AG04450 (cell line): ENCODE data around the gene CCRL2. TPM values are rescaled to one million over a fixed set of nuclear protein-coding genes. Genes with fewer than 3 reads are reported as not detected.

Experiments used
- CTCF ChIA-PET: fragments of 300-600, 350-600 bp; formaldehyde crosslinking; extraction: SDS; loops from one replicate; lab custom pipeline; 2022; ENCODE audit warnings: antibody characterized with exemption, inconsistent platforms; lab: Charles Lee
- POLR2A ChIA-PET: fragments of 350-600 bp; formaldehyde crosslinking; extraction: SDS; loops from one replicate; lab custom pipeline; 2021; ENCODE audit warnings: antibody characterized with exemption, inconsistent platforms; lab: Yijun Ruan, JAX
- DNase-seq: peaks from one replicate; pipeline ENCODE4 v3.0.0-alpha.2; 2011; ENCODE audit warnings: low read depth, low spot score
- H3K27ac ChIP-seq: one replicate; pipeline ENCODE4 v1.5.1; 2012; ENCODE audit warnings: low read depth, low read length, control low read depth
- H3K27me3 ChIP-seq: one replicate; pipeline ENCODE4 v1.6.0; 2012; ENCODE audit warnings: low read length; ENCODE audit not compliant: control insufficient read depth, insufficient read depth
- H3K4me3 ChIP-seq: 2 replicates; pipeline ENCODE4 v1.5.1; 2011; ENCODE audit warnings: mild to moderate bottlenecking, low read depth, low read length, control low read depth
- H3K9me3 ChIP-seq: 2 replicates; pipeline ENCODE4 v1.5.1; 2012; ENCODE audit warnings: low read length; ENCODE audit not compliant: control insufficient read depth, insufficient read depth
- CTCF ChIP-seq: IDR thresholded peaks from 2 replicates; pipeline ENCODE4 v1.5.1; 2011; ENCODE audit warnings: low read depth, low read length, control low read depth, inconsistent platforms
- polyA plus RNA-seq: library from polyadenylated mRNA; depleted of rRNA; stranded (reverse); fragments of >200 nt; gene quantifications from 2 replicates; pipeline ENCODE4 v1.2.3, GENCODE V29; 2011

Gene CCRL2
- polyA plus RNA-seq, 1 experiment, result 0.16 TPM

GRCh38 chr3:46433841-46434240 lies 26.8 kb downstream of the CCRL2 start:
- POLR2A ChIA-PET, result no interaction called here
- no peak for TF ChIP-seq CTCF
- CTCF ChIA-PET, result no interaction called here
- Histone ChIP-seq H3K27me3 (peaks cover 14% of the 10 kb centered on the region), H3K27ac (no peak overlapping the region), H3K9me3 (no peaks in the 10 kb centered on the region; the same call in 1 of the 2 replicates), H3K4me3 (no peak overlapping the region)
- DNase-seq, result no peak

GRCh38 chr3:46435081-46435726 lies 28.1 kb downstream of the CCRL2 start:
- H3K4me3 ChIP-seq, result no peak overlapping the region
- CTCF ChIA-PET, result interaction anchor here (1.1 kb wide), 1 partner anchor 15 kb away, joined by 4 read pairs; no protein-coding TSS in a partner anchor
- POLR2A ChIA-PET, result no interaction called here

GRCh38 chr3:46438831-46439230 lies 31.8 kb downstream of the CCRL2 start:
- H3K27ac ChIP-seq, result no peak overlapping the region
- ChIA-PET CTCF (interaction anchor here (1.9 kb wide), 1 partner anchor 11 kb away, joined by 5 read pairs; no protein-coding TSS in a partner anchor), POLR2A (no interaction called here)
- no peaks in the 10 kb centered on the region for H3K9me3 ChIP-seq
- TF ChIP-seq CTCF, result no peak
- H3K27me3 ChIP-seq, result peaks cover 14% of the 10 kb centered on the region
- H3K4me3 ChIP-seq, result no peak overlapping the region
- no peak for DNase-seq

More at GRCh38 chr3:46435081-46435726, 28.1 kb downstream of the CCRL2 start:
- H3K9me3 ChIP-seq, result no peaks in the 10 kb centered on the region; the same call in 1 of the 2 replicates
- no peak for DNase-seq
- no peak for TF ChIP-seq CTCF
- H3K27me3 ChIP-seq, result peaks cover 14% of the 10 kb centered on the region
- H3K27ac ChIP-seq, result no peak overlapping the region

DNA sequence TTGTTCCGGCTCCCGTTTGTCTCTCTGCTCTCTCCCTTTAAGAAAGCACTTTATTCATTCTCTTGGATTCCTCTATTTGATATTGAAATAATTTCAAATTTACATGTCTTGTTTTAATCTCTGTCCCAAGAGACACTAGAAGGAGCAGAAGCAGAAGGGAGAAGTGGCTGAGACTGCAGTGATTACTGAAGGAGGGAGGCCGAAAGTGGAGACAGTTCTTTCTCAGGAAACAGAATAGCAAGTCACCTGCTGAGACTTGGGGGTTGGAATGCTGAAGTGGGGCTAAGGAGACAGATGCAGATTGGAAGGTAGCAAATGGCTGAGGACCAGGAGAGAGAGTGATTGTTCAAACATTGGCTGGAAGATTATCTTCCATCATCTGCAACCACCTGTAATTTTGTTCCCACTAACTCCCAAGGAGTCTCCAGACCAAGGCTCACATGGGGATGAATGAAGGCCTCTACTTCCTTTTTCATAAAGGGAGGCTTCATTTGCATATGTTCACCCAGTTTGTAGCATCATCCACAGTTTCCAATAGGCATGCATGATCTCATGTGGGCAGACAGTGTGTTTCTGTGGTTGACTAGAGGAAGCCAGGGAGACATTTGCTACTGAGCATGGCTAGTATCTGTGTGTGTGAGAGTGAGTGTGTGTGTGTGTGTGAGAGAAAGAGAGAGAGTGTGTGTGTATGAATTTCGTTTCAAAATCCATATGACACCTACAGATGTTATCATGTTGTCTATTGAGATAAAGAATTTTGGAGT lies 33.7 kb downstream of the CCRL2 start:
- H3K27ac ChIP-seq, result no peak overlapping the region
- no peaks in the 10 kb centered on the region for H3K9me3 ChIP-seq
- POLR2A ChIA-PET, result no interaction called here
- no peak overlapping the region for H3K4me3 ChIP-seq
- H3K27me3 ChIP-seq, result peaks cover 17% of the 10 kb centered on the region
- no peak for DNase-seq
- TF ChIP-seq CTCF, result no peak
- CTCF ChIA-PET, result no interaction called here
